Forelimb muscle (tissue), 1 donor: ENCODE data around the gene CDC14A. TPM values are rescaled to one million over a fixed set of nuclear protein-coding genes. Genes with fewer than 3 reads are reported as not detected.
"Not testable (repeated sequence)": the region's sequence is repeated elsewhere in the genome, so short reads cannot be mapped to it uniquely, and the experiment has no call there.

ENCODE experiments used
- DNase-seq: peaks from one replicate; pipeline ENCODE4 v3.0.0-alpha.2; 2013; ENCODE audit warnings: low read depth
- polyA plus RNA-seq: library from polyadenylated mRNA; unstranded; fragments of 120-200 nt; gene quantifications from one replicate; pipeline ENCODE4 v1.2.1, GENCODE V29; 2013; ENCODE audit not compliant: insufficient read length

Gene CDC14A
- polyA plus RNA-seq, 1 donor: 5.0 TPM

DNA sequence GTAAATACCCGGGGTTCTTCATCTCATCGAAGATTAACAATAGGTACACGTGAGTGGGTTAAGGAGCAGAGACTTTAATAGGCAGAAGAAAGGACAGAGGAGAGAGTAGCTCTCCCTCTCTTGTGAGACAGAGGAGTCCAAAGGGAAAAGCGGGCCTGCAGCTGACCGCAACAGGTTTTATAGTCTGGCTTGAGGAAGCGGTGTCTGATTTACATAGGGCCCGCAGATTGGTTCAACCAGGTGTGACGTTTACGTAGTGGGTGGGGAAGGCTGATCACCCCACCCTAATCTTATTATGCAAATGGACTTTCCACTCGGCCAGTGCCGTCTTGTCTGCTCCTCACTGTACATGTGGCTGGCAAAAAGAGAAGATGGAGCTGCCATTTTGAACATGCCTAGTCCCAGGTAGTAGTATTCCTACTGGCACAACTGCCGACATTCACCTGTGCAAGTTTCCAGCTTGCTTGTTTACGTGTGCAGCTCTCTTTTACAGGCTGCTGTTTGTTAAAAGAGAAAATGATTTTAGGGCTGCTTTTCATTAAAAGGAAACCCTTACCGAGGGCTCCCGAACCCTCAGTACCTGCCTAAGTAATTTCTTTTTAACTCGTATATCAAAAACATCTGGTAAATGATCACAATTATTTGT, 10.6 kb downstream of the CDC14A start:
- no peak for DNase-seq

- DNase-seq: no peak
Observed at GRCh38 chr1:100363831-100364230, 11.5 kb downstream of the CDC14A start.

DNA sequence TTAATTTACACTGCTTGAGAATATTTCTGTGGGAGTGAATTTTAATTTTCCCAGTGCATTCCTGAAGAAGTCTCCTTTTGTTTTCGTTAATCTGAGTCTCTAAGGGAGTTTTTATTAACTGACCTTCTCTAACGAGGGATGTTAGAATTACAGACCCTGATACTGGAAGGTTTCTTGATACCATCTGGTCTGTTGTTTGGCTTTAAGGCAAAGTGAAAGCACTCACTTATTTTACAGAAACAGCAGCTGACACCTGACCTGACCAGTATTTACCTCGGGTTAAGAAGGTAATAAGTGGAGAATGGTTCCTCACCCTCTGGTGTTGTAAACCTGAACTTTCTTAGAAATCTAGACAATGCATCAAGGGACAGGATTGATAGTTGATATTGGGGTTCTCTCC, 12.4 kb downstream of the CDC14A start:
- no peak for DNase-seq

DNA sequence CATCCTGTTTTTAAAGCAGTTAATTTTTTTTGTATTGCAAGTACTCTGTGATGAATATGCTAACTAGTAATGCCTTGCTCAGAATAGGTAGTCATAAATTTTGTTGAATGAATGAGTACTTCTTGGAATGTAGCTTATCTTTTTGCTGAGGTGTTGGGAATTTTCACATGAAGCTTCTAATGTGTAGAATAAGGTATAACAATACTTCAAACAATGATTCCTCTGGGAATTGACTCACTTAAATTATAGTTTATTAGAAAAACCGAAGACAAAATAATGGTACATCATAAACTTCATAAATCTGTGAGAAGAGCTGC, 13.9 kb downstream of the CDC14A start:
- DNase-seq: no peak

DNA sequence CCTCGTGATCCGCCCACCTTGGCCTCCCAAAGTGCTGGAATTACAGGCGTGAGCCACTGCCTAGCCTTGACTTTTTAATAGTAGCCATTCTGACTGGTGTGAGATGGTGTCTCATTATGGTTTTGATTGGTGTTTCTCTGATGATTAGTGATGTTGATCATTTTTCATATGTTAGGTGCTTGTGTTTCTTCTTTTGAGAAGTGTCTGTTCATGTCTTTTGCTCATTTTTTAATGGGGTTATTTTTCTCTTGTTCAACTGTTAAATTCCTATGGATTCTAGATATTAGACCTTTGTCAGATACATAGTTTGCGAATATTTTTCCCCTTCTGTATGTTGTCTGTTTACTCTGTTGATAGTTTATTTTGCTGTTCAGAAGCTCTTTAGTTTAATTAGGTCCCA, 17.0 kb downstream of the CDC14A start:
- DNase-seq: not testable (repeated sequence)

DNA sequence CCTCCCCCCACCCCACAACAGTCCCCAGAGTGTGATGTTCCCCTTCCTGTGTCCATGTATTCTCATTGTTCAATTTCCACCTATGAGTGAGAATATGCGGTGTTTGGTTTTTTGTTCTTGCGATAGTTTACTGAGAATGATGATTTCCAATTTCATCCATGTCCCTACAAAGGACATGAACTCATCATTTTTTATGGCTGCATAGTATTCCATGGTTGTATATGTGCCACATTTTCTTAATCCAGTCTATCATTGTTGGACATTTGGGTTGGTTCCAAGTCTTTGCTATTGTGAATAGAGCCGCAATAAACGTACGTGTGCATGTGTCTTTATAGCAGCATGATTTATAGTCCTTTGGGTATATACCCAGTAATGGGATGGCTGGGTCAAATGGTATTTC, 21.6 kb downstream of the CDC14A start:
- DNase-seq: not testable (repeated sequence)

DNA sequence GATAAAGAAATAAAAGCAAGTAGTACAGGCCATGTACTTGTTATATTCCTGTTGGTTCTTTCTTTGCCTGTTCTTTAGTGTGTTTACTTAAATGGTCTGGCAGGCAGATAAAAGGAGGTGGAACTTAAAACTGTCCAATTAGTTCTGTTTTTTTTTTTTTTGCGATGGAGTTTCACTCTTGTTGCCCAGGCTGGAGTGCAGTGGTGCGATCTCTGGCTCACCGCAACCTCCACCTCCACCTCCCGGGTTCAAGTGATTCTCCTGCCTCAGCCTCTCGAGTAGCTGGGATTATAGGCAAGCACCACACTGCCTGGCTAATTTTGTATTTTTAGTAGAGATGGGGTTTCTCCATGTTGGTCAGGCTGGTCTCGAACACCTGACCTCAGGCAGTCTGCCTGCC, 24.6 kb downstream of the CDC14A start:
- not testable (repeated sequence) for DNase-seq

DNA sequence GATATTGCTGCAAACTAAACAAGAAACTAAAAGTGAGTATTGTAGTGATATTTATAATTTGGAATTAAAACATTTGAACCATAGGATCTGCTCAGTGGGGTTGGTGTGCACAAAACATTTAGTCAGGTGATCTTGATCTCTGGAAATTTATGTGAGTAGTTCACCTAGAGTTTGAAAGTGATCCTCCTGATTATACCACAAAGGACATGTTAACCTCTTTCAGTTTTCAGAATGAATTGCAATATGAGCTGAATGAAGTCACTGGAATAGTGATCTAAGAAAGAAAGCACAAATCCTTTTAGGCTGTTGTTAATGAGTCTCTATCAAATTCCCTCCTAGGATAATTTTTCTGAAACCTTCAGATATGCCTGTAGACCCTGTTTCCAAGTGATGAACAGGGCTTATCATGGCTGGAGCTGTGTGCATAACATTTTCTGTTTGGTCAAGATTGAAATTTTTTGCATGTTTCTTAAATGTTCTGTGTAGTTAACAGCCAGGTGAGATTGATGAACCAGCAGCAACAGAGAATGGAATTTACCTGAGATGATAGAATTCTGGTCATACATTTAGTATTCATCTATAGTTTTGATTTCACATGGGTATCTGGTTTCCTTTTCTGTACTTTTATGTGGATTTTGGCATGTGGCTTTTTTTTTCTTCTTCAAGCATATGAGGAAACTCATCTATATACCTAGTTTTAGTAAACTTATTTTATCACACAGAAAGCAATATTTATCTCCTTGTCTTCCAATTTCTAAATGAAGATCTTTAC, 25.5 kb downstream of the CDC14A start:
- no peak for DNase-seq

DNA sequence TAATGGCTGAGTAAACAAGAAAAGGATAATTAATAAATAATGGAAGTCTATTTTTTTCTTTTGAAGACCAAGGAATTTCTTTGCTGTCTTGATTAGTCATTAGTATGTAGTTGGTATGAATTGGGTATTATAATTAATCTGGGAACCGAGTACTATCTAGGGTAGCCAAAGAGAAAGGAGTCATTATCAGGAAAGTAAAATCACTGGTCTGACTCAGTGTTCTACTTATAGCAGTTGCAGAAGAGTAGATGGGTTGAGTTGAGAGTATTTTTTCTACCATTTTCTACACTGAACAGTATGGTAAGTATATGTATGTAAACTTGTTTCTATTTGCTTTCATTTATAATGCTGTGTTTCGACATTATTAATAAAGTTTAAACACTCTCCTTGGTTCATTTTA, 26.6 kb downstream of the CDC14A start:
- no peak for DNase-seq

DNA sequence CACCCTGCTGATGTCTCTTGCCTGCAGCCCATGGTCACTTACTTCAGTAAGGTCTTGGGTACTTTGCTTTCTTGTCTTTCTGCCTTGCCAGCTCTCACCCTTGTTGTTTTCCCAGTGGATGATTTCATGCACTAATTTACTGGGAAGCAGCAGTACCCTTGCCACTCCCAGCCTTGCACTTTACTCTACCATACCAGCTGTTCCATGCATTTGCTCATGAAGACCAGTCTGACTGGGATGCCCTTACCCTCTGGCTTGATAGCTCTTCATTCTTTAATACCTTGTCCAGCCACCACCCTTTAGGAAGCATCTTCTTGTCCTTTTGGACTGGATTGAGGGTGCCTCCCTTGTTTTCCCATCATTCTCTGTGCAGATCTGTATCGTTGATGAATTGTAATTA, 28.3 kb downstream of the CDC14A start:
- no peak for DNase-seq

DNA sequence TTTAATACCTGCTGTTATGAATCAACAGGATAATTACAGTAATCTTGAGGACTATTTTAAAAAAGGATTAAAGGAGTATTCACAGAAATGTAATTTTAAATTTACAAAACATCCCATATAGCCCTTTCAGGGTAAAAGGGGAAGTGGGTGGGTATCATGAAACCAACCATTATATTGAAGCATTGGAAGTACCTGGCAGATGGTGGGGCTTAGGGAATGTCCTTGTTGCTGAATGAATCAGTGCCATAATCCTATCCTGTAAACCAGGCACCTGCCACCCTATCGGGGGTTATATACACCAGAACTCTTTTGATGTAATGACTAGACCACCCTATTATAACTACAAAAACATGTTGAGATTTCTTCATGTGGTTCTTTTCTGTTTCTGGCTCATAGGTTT, 30.4 kb downstream of the CDC14A start:
- no peak for DNase-seq

GRCh38 chr1:100383743-100384405, 31.6 kb downstream of the CDC14A start:
- DNase-seq: no peak

GRCh38 chr1:100387209-100387608, 34.9 kb downstream of the CDC14A start:
- DNase-seq: peak; percentile 32

DNA sequence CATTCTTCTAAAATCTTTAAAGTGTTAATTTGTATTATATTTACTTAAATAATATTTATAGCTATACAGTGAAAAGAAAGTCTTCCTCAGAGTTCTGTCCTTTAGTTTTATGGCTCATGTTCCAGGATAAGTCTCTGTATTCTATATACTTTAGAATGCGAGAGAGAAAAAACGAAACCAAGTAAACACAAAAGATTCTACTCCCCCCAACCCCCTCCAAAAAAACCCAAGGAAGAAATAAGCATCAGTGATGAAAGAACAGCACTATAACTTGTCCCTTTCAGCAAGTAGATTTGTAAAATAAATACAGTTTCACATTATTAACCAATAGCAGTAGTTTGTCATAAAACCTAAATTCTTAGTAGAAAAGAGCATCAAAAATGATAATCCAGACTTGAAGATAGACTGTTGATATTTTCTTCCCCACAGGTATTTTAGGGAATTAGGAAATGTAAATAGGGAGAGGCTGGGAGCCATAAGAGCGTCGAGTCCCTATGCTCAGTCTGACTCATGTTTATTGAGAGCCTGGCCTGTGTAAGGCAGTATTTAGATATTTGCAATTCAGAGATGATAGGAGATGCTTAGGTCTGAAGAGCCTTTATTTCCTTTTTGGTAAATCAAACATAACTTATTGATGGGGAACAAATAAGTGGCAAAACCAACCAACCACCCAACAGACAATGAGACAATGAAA, 35.5 kb downstream of the CDC14A start:
- no peak for DNase-seq

GRCh38 chr1:100390531-100390930, 38.2 kb downstream of the CDC14A start:
- DNase-seq: no peak

DNA sequence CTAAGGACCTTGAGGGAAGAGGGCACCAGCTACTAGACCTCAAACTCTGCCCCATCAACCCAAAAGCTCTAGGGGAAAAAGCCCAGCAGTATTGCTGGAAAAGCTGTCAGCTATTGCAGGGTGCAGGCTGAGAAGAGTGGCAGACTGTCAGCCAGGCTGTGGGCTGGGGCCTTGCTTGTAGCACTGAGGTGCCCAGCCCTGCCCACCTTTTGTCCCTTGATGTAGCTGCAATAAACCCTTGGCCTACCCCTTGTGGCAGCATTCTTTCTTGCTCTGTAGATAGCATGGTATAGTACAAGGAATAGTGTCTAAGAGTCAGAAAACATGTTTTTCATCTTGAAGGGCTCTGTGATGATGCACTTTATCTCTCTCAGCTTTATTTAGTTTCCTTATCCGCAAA, 39.4 kb downstream of the CDC14A start:
- no peak for DNase-seq

- DNase-seq: no peak
Observed at GRCh38 chr1:100392756-100393155, 40.5 kb downstream of the CDC14A start.

DNA sequence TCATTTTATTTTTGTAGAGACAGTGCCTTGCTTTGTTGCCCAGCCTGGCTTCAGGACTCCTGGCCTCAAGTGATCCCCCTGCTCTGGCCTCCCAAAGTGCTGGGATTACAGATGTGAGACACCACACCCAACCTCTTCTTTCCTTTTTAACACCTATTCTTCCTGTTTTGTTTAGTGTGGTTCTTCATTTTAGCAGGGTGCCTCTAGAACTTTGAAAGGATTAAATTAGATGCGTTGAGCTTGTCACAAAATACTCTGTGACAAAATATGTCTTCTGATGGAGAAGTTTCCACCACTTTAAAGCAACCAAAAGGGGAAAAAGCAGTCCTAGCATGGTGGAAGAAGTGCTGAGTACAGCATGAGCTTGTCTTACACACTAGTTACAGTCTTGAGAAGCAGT, 42.0 kb downstream of the CDC14A start:
- no peak for DNase-seq

DNA sequence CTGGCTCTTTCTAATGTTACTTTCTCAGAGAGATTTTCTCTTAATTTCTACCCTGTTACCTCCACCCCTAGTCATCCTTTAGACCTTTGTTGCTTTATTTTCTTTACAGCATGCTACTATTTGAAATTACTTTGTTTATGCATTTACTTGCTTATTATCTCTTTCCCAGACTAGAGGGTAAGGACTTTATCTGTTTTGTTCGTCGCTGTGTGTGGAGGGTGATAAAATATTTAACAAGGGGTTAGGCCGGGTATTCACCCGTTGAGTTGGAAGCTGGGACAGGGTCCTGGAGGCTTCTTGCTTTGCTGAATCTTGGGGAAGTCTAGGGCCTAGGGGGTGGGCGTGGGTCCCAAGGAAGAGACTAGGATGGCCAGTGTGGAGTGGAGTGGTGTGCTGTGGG, 43.6 kb downstream of the CDC14A start:
- DNase-seq: no peak

DNA sequence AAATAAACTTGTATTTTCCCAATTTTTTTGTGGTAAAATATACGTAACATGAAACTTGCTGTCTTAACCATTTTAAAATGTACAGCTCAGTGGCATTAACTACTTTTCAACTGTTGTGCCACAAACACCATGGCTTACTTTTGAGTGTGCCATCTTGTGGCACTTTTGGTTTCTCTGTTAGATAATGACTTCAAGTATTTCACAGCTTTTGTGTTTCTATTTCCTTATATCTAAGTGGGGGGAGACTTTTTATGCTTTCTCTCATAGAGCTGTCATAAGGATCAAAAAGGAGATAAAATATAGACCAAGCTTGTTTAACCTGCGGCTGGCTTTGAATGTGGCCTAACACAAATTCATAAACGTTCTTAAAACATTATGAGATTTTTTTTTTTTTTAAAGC, 44.3 kb downstream of the CDC14A start:
- DNase-seq: no peak

GRCh38 chr1:100397681-100398080, 45.4 kb downstream of the CDC14A start:
- no peak for DNase-seq

- DNase-seq: no peak
Observed at GRCh38 chr1:100398648-100399047, 46.3 kb downstream of the CDC14A start.

DNA sequence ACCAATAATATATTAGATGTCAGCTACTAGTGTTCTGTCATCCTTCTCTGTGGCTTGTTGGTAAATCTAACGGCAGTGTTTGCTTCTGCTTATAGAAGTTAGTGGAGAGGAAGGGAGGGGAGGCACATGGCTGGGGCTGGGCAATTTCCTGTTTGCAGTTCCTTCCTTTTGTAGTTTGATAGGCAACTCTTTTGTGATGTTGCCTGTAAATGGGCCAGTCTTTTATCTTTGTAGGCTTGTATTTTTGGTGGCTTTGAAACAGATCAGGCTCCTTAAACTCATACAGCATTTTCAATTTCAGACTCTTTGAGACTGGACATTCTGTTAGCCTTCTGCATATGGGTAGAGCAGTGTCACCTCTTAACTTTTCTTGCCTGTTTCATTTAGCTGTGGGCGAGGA, 48.1 kb downstream of the CDC14A start:
- DNase-seq: no peak
